HepG2 (cell line): ENCODE measurements around the gene RAB30. TPM values are rescaled to one million over a fixed set of nuclear protein-coding genes. Genes with fewer than 3 reads are reported as not detected.

Experiments
- AHDC1 ChIP-seq: sonication (generic); formaldehyde crosslinking; IDR thresholded peaks from 2 replicates; pipeline ENCODE4 v1.5.1; 2020; ENCODE audit warnings: mild to moderate bottlenecking, missing genetic modification reagents, borderline replicate concordance
- HOXA9 ChIP-seq: sonication (generic); formaldehyde crosslinking; IDR thresholded peaks from 2 replicates; pipeline ENCODE4 v1.8.1; 2022; ENCODE audit warnings: missing genetic modification reagents, mild to moderate bottlenecking, moderate library complexity, borderline replicate concordance
- JARID2 ChIP-seq: sonication (generic); formaldehyde crosslinking; IDR thresholded peaks from 2 replicates; pipeline ENCODE4 v1.8.1; 2023; ENCODE audit warnings: missing genetic modification reagents, inconsistent platforms; ENCODE audit not compliant: insufficient replicate concordance
- RXRA ChIP-seq: sonication (generic); formaldehyde crosslinking; IDR thresholded peaks from 2 replicates; pipeline ENCODE4 v1.5.1; 2020; ENCODE audit warnings: missing genetic modification reagents
- SNAPC4 ChIP-seq: sonication (generic); formaldehyde crosslinking; IDR thresholded peaks from 2 replicates; pipeline ENCODE4 v1.4.0; 2020; ENCODE audit warnings: mild to moderate bottlenecking, missing genetic modification reagents
- TBX2 ChIP-seq: sonication (generic); formaldehyde crosslinking; IDR thresholded peaks from 2 replicates; pipeline ENCODE4 v1.5.0; 2020; ENCODE audit warnings: missing genetic modification reagents, mild to moderate bottlenecking, borderline replicate concordance
- WIZ ChIP-seq: sonication (generic); formaldehyde crosslinking; IDR thresholded peaks from 2 replicates; pipeline ENCODE4 v1.5.1; 2020; ENCODE audit warnings: mild to moderate bottlenecking, missing genetic modification reagents
- ZGPAT ChIP-seq: IDR thresholded peaks from 2 replicates; pipeline ENCODE4 v1.6.1; 2016; ENCODE audit warnings: mild to moderate bottlenecking
- ZNF550 ChIP-seq: sonication (generic); formaldehyde crosslinking; IDR thresholded peaks from 2 replicates; pipeline ENCODE4 v1.4.0; 2020; ENCODE audit warnings: mild to moderate bottlenecking, missing genetic modification reagents, borderline replicate concordance
- ZNF609 ChIP-seq: sonication (generic); formaldehyde crosslinking; IDR thresholded peaks from 2 replicates; pipeline ENCODE4 v1.4.0; 2020; ENCODE audit warnings: mild to moderate bottlenecking, missing genetic modification reagents, borderline replicate concordance
- ZSCAN30 ChIP-seq: sonication (generic); formaldehyde crosslinking; IDR thresholded peaks from 2 replicates; pipeline ENCODE4 v1.5.0; 2020; ENCODE audit warnings: mild to moderate bottlenecking, missing genetic modification reagents
- polyA plus RNA-seq, 8 experiments: library from polyadenylated mRNA; depleted of rRNA in 3 of 8; stranded (reverse) in 7 of 8; unstranded in 1 of 8; fragments of >200 nt; fragmentation: Illumina TruSeq in 4 of 8; extraction: Trizol in 4 of 8; gene quantifications; 2 replicates each; pipeline versions ENCODE4 v1.2.1 to v1.2.3, GENCODE V29; 2011 to 2016; ENCODE audit warnings: low read depth in 4 of 8, missing spikeins in 1 of 8, mixed read lengths in 1 of 8; ENCODE audit not compliant: insufficient read depth in 1 of 8
- total RNA-seq, 5 experiments: library from RNA; depleted of rRNA; stranded (reverse); fragments of >200 nt; fragmentation: Illumina TruSeq; extraction: Trizol; gene quantifications; 2 replicates each; pipeline ENCODE4 v1.2.3, GENCODE V29; 2016; ENCODE audit warnings: low read depth in 1 of 5

The RAB30 gene
- total and polyA plus RNA-seq, 2 of the 13 experiments (the other 11 are each of a cell fraction or from before 2014, with no cell fraction given): 3.7 to 5.0 TPM

- TF ChIP-seq ZNF609 (CRISPR knock-in tag): no peak
- no peak for TF ChIP-seq SNAPC4 (CRISPR knock-in tag)
- TF ChIP-seq AHDC1 (CRISPR knock-in tag): peak; percentile 81; the same call in 1 of the 2 replicates
- TF ChIP-seq ZNF550 (CRISPR knock-in tag): no peak
- TF ChIP-seq RXRA (CRISPR knock-in tag): no peak
- TF ChIP-seq ZSCAN30 (CRISPR knock-in tag): no peak
- no peak for TF ChIP-seq JARID2 (CRISPR knock-in tag)
- TF ChIP-seq ZGPAT (CRISPR knock-in tag): peak; percentile 81
- peak; percentile 65; the same call in 1 of the 2 replicates for TF ChIP-seq TBX2 (CRISPR knock-in tag)
- TF ChIP-seq HOXA9: no peak
- TF ChIP-seq WIZ (CRISPR knock-in tag): no peak
These were observed 46.4 kb downstream of the RAB30 start (continued) for GRCh38 chr11:83025267-83025704.
